ENCODE data around the gene ATP1A1. TPM values are rescaled to one million over a fixed set of nuclear protein-coding genes. Genes with fewer than 3 reads are reported as not detected.

ATP1A1 gene
- total and polyA plus RNA-seq, 9 of the 15 experiments (the other 6 are each of a cell fraction or from before 2014, with no cell fraction given): 99.3 to 513 (median 234) TPM

DNA sequence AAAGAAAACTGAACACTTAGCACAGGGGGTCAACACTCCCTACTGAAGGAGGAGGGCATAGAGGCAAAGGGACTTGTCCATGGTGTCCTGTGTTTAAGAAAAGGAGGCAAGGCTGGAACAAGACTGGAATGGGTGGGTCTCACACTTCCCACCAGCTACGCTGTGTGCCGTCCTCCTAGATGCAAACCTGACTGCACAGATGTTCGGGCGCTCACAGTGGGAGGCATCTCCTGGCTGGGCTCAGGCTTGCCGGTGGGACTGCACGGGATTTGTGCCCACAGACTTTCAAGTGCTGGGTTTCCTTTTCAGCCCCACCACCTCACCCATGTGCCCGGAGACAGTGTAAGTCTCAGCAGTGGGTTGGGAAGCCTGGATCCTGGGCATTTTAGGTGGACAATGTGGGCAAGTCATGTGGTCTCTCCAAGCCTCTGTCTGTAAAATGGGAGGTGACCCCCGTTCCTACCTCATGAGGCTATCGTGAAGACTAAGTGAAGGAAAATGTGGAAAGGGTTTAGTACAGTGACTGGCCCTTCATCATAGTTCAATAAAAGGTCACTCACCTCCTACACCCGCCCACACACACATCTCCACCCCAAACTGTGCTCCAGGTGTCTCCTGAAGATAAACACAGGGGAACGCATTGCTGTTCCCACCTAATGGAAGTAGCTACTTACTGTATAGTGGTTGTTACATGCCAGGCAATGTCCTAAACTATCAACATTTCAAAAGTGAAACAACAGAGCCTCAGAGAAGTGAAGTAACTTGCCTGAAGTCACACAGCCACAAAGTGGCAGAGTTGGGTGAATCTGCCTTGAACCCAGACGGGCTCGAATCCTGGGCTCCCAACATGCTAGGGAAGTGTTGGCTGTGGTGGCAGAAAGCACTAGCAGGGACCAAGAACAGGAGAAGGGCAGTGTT lies 36.0 kb downstream of the ATP1A1 start (continued):
- TF ChIP-seq, protein P1, sequence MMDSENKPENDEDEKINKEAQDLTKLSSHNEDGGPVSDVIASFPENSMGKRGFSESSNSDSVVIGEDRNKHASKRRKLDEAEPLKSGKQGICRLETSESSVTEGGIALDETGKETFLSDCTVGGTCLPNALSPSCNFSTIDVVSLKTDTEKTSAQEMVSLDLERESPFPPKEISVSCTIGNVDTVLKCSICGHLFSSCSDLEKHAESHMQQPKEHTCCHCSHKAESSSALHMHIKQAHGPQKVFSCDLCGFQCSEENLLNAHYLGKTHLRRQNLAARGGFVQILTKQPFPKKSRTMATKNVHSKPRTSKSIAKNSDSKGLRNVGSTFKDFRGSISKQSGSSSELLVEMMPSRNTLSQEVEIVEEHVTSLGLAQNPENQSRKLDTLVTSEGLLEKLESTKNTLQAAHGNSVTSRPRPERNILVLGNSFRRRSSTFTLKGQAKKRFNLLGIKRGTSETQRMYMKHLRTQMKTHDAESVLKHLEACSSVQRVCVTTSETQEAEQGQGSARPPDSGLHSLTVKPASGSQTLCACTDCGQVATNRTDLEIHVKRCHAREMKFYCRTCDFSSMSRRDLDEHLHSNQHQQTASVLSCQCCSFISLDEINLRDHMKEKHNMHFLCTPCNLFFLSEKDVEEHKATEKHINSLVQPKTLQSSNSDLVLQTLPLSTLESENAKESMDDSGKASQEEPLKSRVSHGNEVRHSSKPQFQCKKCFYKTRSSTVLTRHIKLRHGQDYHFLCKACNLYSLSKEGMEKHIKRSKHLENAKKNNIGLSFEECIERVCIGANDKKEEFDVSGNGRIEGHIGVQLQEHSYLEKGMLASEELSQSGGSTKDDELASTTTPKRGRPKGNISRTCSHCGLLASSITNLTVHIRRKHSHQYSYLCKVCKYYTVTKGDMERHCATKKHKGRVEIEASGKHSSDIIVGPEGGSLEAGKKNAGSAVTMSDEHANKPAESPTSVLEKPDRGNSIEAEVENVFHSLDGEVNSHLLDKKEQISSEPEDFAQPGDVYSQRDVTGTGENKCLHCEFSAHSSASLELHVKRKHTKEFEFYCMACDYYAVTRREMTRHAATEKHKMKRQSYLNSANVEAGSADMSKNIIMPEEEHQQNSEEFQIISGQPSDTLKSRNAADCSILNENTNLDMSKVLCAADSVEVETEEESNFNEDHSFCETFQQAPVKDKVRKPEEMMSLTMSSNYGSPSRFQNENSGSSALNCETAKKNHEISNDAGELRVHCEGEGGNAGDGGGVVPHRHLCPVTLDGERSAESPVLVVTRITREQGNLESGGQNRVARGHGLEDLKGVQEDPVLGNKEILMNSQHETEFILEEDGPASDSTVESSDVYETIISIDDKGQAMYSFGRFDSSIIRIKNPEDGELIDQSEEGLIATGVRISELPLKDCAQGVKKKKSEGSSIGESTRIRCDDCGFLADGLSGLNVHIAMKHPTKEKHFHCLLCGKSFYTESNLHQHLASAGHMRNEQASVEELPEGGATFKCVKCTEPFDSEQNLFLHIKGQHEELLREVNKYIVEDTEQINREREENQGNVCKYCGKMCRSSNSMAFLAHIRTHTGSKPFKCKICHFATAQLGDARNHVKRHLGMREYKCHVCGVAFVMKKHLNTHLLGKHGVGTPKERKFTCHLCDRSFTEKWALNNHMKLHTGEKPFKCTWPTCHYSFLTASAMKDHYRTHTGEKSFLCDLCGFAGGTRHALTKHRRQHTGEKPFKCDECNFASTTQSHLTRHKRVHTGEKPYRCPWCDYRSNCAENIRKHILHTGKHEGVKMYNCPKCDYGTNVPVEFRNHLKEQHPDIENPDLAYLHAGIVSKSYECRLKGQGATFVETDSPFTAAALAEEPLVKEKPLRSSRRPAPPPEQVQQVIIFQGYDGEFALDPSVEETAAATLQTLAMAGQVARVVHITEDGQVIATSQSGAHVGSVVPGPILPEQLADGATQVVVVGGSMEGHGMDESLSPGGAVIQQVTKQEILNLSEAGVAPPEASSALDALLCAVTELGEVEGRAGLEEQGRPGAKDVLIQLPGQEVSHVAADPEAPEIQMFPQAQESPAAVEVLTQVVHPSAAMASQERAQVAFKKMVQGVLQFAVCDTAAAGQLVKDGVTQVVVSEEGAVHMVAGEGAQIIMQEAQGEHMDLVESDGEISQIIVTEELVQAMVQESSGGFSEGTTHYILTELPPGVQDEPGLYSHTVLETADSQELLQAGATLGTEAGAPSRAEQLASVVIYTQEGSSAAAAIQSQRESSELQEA (IDR thresholded peaks at IDR 0.05; ENCODE audit: low read depth): no peak
- TF ChIP-seq MYNN (IDR thresholded peaks at IDR 0.05) (peak; percentile 70; the same call in 1 of the 2 replicates), MYNN (CRISPR knock-in tag; IDR thresholded peaks at IDR 0.05) (no peak), U2AF2 (optimal IDR thresholded peaks at IDR 0.05; ENCODE audit: low read depth, low read length) (no peak), NFATC3 (IDR thresholded peaks at IDR 0.05) (no peak), NR2C2 (CRISPR knock-in tag; IDR thresholded peaks at IDR 0.05) (no peak), NR2C2 (tag; IDR thresholded peaks at IDR 0.05) (no peak), U2AF1 (optimal IDR thresholded peaks at IDR 0.05; ENCODE audit: low read depth, low read length) (no peak), LARP7 (IDR thresholded peaks at IDR 0.05) (no peak), ARID2 (IDR thresholded peaks at IDR 0.05) (no peak), MAFG (tag; conservative IDR thresholded peaks at IDR 0.05) (no peak), ERF (CRISPR knock-in tag; IDR thresholded peaks at IDR 0.05) (no peak), BCL6 (CRISPR knock-in tag; IDR thresholded peaks at IDR 0.05) (no peak)
- TF ChIP-seq, protein P2, sequence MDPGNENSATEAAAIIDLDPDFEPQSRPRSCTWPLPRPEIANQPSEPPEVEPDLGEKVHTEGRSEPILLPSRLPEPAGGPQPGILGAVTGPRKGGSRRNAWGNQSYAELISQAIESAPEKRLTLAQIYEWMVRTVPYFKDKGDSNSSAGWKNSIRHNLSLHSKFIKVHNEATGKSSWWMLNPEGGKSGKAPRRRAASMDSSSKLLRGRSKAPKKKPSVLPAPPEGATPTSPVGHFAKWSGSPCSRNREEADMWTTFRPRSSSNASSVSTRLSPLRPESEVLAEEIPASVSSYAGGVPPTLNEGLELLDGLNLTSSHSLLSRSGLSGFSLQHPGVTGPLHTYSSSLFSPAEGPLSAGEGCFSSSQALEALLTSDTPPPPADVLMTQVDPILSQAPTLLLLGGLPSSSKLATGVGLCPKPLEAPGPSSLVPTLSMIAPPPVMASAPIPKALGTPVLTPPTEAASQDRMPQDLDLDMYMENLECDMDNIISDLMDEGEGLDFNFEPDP (CRISPR knock-in tag; IDR thresholded peaks at IDR 0.05): no peak
- TF ChIP-seq, protein P3, sequence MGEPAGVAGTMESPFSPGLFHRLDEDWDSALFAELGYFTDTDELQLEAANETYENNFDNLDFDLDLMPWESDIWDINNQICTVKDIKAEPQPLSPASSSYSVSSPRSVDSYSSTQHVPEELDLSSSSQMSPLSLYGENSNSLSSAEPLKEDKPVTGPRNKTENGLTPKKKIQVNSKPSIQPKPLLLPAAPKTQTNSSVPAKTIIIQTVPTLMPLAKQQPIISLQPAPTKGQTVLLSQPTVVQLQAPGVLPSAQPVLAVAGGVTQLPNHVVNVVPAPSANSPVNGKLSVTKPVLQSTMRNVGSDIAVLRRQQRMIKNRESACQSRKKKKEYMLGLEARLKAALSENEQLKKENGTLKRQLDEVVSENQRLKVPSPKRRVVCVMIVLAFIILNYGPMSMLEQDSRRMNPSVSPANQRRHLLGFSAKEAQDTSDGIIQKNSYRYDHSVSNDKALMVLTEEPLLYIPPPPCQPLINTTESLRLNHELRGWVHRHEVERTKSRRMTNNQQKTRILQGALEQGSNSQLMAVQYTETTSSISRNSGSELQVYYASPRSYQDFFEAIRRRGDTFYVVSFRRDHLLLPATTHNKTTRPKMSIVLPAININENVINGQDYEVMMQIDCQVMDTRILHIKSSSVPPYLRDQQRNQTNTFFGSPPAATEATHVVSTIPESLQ (CRISPR knock-in tag; IDR thresholded peaks at IDR 0.05): no peak
- TF ChIP-seq, protein P4, sequence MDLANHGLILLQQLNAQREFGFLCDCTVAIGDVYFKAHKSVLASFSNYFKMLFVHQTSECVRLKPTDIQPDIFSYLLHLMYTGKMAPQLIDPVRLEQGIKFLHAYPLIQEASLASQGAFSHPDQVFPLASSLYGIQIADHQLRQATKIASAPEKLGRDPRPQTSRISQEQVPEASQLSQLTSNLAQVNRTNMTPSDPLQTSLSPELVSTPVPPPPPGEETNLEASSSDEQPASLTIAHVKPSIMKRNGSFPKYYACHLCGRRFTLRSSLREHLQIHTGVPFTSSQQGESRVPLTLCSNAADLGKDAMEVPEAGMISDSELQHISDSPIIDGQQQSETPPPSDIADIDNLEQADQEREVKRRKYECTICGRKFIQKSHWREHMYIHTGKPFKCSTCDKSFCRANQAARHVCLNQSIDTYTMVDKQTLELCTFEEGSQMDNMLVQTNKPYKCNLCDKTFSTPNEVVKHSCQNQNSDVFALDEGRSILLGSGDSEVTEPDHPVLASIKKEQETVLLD (IDR thresholded peaks at IDR 0.05): peak; percentile 36
